Chondrocyte (in vitro differentiated cells): ENCODE measurements around the gene MAN2C1. TPM values are rescaled to one million over a fixed set of nuclear protein-coding genes. Genes with fewer than 3 reads are reported as not detected.

Source experiments
- DNase-seq: peaks from one replicate; pipeline ENCODE4 v3.0.0; 2021; ENCODE audit warnings: mixed read lengths, low spot score
- H3K27ac Mint-ChIP-seq: one replicate; pipeline ENCODE4 v1.8.0; 2021; ENCODE audit warnings: mild to moderate bottlenecking, moderate library complexity, mixed read lengths; ENCODE audit not compliant: unreplicated experiment
- H3K27me3 Mint-ChIP-seq: 2 replicates; pipeline ENCODE4 v1.8.0; 2021; ENCODE audit warnings: low read depth, mixed read lengths
- H3K36me3 Mint-ChIP-seq: 2 replicates; pipeline ENCODE4 v1.8.0; 2021; ENCODE audit warnings: low read depth, mixed read lengths
- H3K4me1 Mint-ChIP-seq: 2 replicates; pipeline ENCODE4 v1.8.0; 2021; ENCODE audit warnings: low read depth, mild to moderate bottlenecking, mixed read lengths
- H3K4me3 Mint-ChIP-seq: one replicate; pipeline ENCODE4 v1.8.0; 2021; ENCODE audit warnings: mild to moderate bottlenecking, moderate library complexity, mixed read lengths; ENCODE audit not compliant: unreplicated experiment
- H3K9me3 Mint-ChIP-seq: 2 replicates; pipeline ENCODE4 v1.8.0; 2021; ENCODE audit warnings: low read depth, mixed read lengths
- CTCF ChIP-seq: fragments of 200-600 bp; sonication (generic); IDR thresholded peaks from 2 replicates; pipeline ENCODE4 v1.5.0; 2021; ENCODE audit warnings: antibody characterized with exemption, mild to moderate bottlenecking, moderate library complexity
- total RNA-seq: library from RNA; stranded (reverse); gene quantifications from 3 replicates; pipeline ENCODE4 v1.2.1, GENCODE V29; 2021

Gene MAN2C1
- total RNA-seq, 1 donor from 2014 or later: 109 TPM

- H3K36me3 Mint-ChIP-seq: peaks cover 6% of the 10 kb centered on the region
- no peaks in the 10 kb centered on the region for H3K4me1 Mint-ChIP-seq
- H3K9me3 Mint-ChIP-seq: no peaks in the 10 kb centered on the region
- DNase-seq: no peak
- no peak for TF ChIP-seq CTCF
- H3K27ac Mint-ChIP-seq: no peak overlapping the region
- H3K27me3 Mint-ChIP-seq: no peaks in the 10 kb centered on the region
- no peak overlapping the region for H3K4me3 Mint-ChIP-seq
Measured at GRCh38 chr15:75357976-75358673, 10.3 kb downstream of the MAN2C1 start.

GRCh38 chr15:75356517-75356916 lies 11.9 kb downstream of the MAN2C1 start:
- no peaks in the 10 kb centered on the region for H3K9me3 Mint-ChIP-seq
- no peak for DNase-seq
- TF ChIP-seq CTCF: no peak
- no peak overlapping the region for H3K4me3 Mint-ChIP-seq
- H3K4me1 Mint-ChIP-seq: no peaks in the 10 kb centered on the region
- H3K36me3 Mint-ChIP-seq: peaks cover 6% of the 10 kb centered on the region
- H3K27ac Mint-ChIP-seq: no peak overlapping the region
- no peaks in the 10 kb centered on the region for H3K27me3 Mint-ChIP-seq

GRCh38 chr15:75356006-75356405 lies 12.4 kb downstream of the MAN2C1 start:
- no peak overlapping the region for H3K27ac Mint-ChIP-seq

GRCh38 chr15:75355369-75355768 lies 13.0 kb downstream of the MAN2C1 start:
- DNase-seq: no peak
- H3K27me3 Mint-ChIP-seq: no peaks in the 10 kb centered on the region
- H3K4me1 Mint-ChIP-seq: no peaks in the 10 kb centered on the region
- H3K9me3 Mint-ChIP-seq: no peaks in the 10 kb centered on the region
- peaks cover 5% of the 10 kb centered on the region for H3K36me3 Mint-ChIP-seq
- TF ChIP-seq CTCF: no peak
- H3K27ac Mint-ChIP-seq: no peak overlapping the region
- H3K4me3 Mint-ChIP-seq: no peak overlapping the region

More at GRCh38 chr15:75356006-75356405, 12.4 kb downstream of the MAN2C1 start:
- Mint-ChIP-seq H3K36me3 (peaks cover 6% of the 10 kb centered on the region), H3K27me3 (no peaks in the 10 kb centered on the region), H3K9me3 (no peaks in the 10 kb centered on the region), H3K4me3 (no peak overlapping the region), H3K4me1 (no peaks in the 10 kb centered on the region)
- no peak for DNase-seq
- TF ChIP-seq CTCF: no peak

GRCh38 chr15:75354454-75354853 lies 14.0 kb downstream of the MAN2C1 start:
- Mint-ChIP-seq H3K9me3 (no peaks in the 10 kb centered on the region), H3K4me3 (no peak overlapping the region), H3K36me3 (peaks cover 2% of the 10 kb centered on the region), H3K27ac (no peak overlapping the region), H3K27me3 (no peaks in the 10 kb centered on the region), H3K4me1 (no peaks in the 10 kb centered on the region)
- no peak for DNase-seq
- TF ChIP-seq CTCF: no peak
